ENCODE measurements around the gene ATF6. TPM values are rescaled to one million over a fixed set of nuclear protein-coding genes. Genes with fewer than 3 reads are reported as not detected.

Gene ATF6
- total RNA-seq, 2 experiments from 2014 or later = 10.2 to 13.9 TPM

DNA sequence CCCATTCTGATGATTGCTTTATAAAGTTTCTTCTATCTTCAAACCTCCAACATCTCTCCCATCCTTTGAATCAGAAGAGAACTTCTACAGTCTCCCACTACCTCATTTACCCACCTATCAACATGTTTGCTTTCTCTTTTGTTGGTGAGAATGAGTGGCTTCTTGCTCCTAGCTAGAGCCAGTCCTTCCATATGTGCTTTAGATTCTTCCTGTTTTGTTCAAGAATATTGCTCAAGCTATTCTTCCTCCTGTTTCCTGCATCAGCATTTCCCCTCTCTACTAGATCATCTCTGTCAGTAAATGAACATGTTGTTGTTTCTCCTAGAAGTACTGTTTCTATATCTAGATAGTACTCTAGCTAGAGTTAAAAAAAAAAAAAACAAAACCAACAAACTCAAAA is 6.3 kb downstream of the ATF6 start:
- BruUV-seq (replicated peaks) = no TSS peak

DNA sequence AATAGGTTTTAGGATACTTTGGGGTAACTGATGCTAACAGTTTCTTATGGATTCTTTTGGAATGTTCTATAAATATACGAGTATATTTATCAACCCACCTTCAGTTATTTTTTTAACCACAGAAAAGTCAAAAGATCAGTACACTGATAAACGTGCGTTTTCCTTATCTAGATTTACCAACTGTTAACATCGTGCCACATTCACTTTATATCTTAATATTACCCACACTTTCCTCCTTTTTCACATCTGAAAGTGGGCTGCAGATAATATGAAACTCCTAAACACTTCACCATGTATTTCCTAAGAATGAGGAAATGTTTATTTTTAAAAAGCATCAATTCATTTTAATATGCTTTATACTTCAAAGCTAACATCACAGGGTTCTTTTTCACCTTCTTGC is 7.7 kb downstream of the ATF6 start:
- Histone ChIP-seq H3K27ac (ENCODE audit: low read depth, low read length, poor library complexity, severe bottlenecking) (no peak overlapping the region), H3K79me2 (ENCODE audit: insufficient read depth, low read depth, low read length) (peaks cover 59% of the 10 kb centered on the region; the same call in 1 of the 2 replicates), H3K4me3 (ENCODE audit: low read depth, low read length, poor library complexity, severe bottlenecking) (no peak overlapping the region), H3K9me2 (ENCODE audit: insufficient read depth, low read length) (no peaks in the 10 kb centered on the region), H3K4me1 (ENCODE audit: insufficient read depth, low read length, poor library complexity, severe bottlenecking) (peaks cover 31% of the 10 kb centered on the region), H2AFZ (ENCODE audit: low read length) (no peak overlapping the region), H3K4me2 (ENCODE audit: low read length) (no peak overlapping the region), H3K9me3 (ENCODE audit: low read length) (no peaks in the 10 kb centered on the region), H3K36me3 (ENCODE audit: insufficient read depth, low read length) (peaks cover 8% of the 10 kb centered on the region), H4K20me1 (ENCODE audit: insufficient read depth, low read length) (peaks cover 10% of the 10 kb centered on the region)
- ChIA-PET CTCF (ENCODE audit: unreplicated experiment) (no interaction called here), POLR2A (no interaction called here)
- no peak for DNase-seq (ENCODE audit: low spot score)
- no peak for TF ChIP-seq EZH2phosphoT487 (IDR thresholded peaks at IDR 0.05; ENCODE audit: borderline replicate concordance, low read depth, low read length)
- TF ChIP-seq, protein P1, sequence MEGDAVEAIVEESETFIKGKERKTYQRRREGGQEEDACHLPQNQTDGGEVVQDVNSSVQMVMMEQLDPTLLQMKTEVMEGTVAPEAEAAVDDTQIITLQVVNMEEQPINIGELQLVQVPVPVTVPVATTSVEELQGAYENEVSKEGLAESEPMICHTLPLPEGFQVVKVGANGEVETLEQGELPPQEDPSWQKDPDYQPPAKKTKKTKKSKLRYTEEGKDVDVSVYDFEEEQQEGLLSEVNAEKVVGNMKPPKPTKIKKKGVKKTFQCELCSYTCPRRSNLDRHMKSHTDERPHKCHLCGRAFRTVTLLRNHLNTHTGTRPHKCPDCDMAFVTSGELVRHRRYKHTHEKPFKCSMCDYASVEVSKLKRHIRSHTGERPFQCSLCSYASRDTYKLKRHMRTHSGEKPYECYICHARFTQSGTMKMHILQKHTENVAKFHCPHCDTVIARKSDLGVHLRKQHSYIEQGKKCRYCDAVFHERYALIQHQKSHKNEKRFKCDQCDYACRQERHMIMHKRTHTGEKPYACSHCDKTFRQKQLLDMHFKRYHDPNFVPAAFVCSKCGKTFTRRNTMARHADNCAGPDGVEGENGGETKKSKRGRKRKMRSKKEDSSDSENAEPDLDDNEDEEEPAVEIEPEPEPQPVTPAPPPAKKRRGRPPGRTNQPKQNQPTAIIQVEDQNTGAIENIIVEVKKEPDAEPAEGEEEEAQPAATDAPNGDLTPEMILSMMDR (conservative IDR thresholded peaks at IDR 0.05; ENCODE audit: low read length) = no peak
- intact Hi-C loops (cut with micrococcal nuclease; ENCODE audit: unreplicated experiment) = no loop called here
- no TSS peak for BruUV-seq (replicated peaks)

More for the DNA sequence above, 6.3 kb downstream of the ATF6 start:
- POLR2A ChIA-PET = interaction anchor here (0.6 kb wide), 1 partner anchor 21 kb away, joined by 5 read pairs; no protein-coding TSS in a partner anchor
- Histone ChIP-seq H3K79me2 (ENCODE audit: insufficient read depth, low read depth, low read length) (peaks cover 62% of the 10 kb centered on the region; the same call in 1 of the 2 replicates), H3K27ac (ENCODE audit: low read depth, low read length, poor library complexity, severe bottlenecking) (no peak overlapping the region), H3K4me3 (ENCODE audit: low read depth, low read length, poor library complexity, severe bottlenecking) (no peak overlapping the region), H2AFZ (ENCODE audit: low read length) (no peak overlapping the region), H3K9me2 (ENCODE audit: insufficient read depth, low read length) (no peaks in the 10 kb centered on the region), H3K9me3 (ENCODE audit: low read length) (no peaks in the 10 kb centered on the region), H3K4me1 (ENCODE audit: insufficient read depth, low read length, poor library complexity, severe bottlenecking) (peaks cover 25% of the 10 kb centered on the region), H3K4me2 (ENCODE audit: low read length) (no peak overlapping the region; the same call in 1 of the 2 replicates), H4K20me1 (ENCODE audit: insufficient read depth, low read length) (peaks cover 5% of the 10 kb centered on the region; the same call in 1 of the 2 replicates), H3K36me3 (ENCODE audit: insufficient read depth, low read length) (0 out of 2 replicates have a peak, but pooled peaks cover 6% of the 10 kb centered on the region)
- TF ChIP-seq EZH2phosphoT487 (IDR thresholded peaks at IDR 0.05; ENCODE audit: borderline replicate concordance, low read depth, low read length) = no peak
- TF ChIP-seq, protein P1 (conservative IDR thresholded peaks at IDR 0.05; ENCODE audit: low read length) = no peak
- no peak for DNase-seq (ENCODE audit: low spot score)
- intact Hi-C loops (cut with micrococcal nuclease; ENCODE audit: unreplicated experiment) = no loop called here
- CTCF ChIA-PET (ENCODE audit: unreplicated experiment) = interaction anchor here (0.6 kb wide), 2 partner anchors 23 to 291 kb away, joined by 3 read pairs; partner anchors contain the start of gene DUSP12

DNA sequence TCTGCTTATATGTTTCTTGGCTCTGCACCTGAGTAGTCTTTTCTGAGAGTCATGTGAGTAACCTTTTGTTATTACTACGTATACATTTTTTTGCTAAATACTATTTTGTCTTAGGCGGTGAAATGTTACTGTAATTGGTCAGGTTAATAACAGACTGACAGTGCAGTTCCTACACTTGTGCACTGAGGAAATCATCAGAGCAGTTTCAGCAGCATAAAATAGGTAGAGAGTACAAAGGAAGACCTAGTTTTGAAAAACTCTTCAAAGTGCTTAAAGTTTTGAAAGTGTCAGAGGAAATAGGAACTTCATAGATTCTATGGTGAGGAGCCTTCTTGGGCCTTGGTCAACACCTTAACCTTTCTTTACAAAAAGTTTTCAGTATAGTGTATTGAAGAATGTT is 11.1 kb downstream of the ATF6 start:
- no peak for TF ChIP-seq EZH2phosphoT487 (IDR thresholded peaks at IDR 0.05; ENCODE audit: borderline replicate concordance, low read depth, low read length)
- TF ChIP-seq, protein P1 (conservative IDR thresholded peaks at IDR 0.05; ENCODE audit: low read length) = no peak
- POLR2A ChIA-PET = interaction anchor here (1.1 kb wide), 1 partner anchor 15 kb away, joined by 4 read pairs; no protein-coding TSS in a partner anchor
- CTCF ChIA-PET (ENCODE audit: unreplicated experiment) = no interaction called here
- Histone ChIP-seq H3K4me2 (ENCODE audit: low read length) (no peak overlapping the region), H3K36me3 (ENCODE audit: insufficient read depth, low read length) (peaks cover 35% of the 10 kb centered on the region), H3K9me3 (ENCODE audit: low read length) (no peaks in the 10 kb centered on the region), H4K20me1 (ENCODE audit: insufficient read depth, low read length) (peaks cover 4% of the 10 kb centered on the region; the same call in 1 of the 2 replicates), H2AFZ (ENCODE audit: low read length) (no peak overlapping the region), H3K4me1 (ENCODE audit: insufficient read depth, low read length, poor library complexity, severe bottlenecking) (peaks cover 37% of the 10 kb centered on the region), H3K4me3 (ENCODE audit: low read depth, low read length, poor library complexity, severe bottlenecking) (no peak overlapping the region), H3K79me2 (ENCODE audit: insufficient read depth, low read depth, low read length) (peaks cover 30% of the 10 kb centered on the region; the same call in 1 of the 2 replicates), H3K27ac (ENCODE audit: low read depth, low read length, poor library complexity, severe bottlenecking) (no peak overlapping the region), H3K9me2 (ENCODE audit: insufficient read depth, low read length) (no peaks in the 10 kb centered on the region)
- no peak for DNase-seq (ENCODE audit: low spot score)
- intact Hi-C loops (cut with micrococcal nuclease; ENCODE audit: unreplicated experiment) = no loop called here
- BruUV-seq (replicated peaks) = no TSS peak
